Ishikawa (cell line): ENCODE results near the gene ASB2.

Experiments used
- CEBPB ChIP-seq: IDR thresholded peaks from 2 replicates; pipeline ENCODE4 v1.6.1; 2012
- EP300 ChIP-seq: IDR thresholded peaks from 2 replicates; pipeline ENCODE4 v1.6.1; 2012; ENCODE audit warnings: borderline replicate concordance
- MAX ChIP-seq: IDR thresholded peaks from 2 replicates; pipeline ENCODE4 v1.6.1; 2012
- TAF1 ChIP-seq: IDR thresholded peaks from 2 replicates; pipeline ENCODE4 v1.6.1; 2012; ENCODE audit warnings: low read depth, mild to moderate bottlenecking
- TEAD4 ChIP-seq: IDR thresholded peaks from 2 replicates; pipeline ENCODE4 v1.6.1; 2012
- USF1 ChIP-seq: IDR thresholded peaks from 2 replicates; pipeline ENCODE4 v1.6.1; 2012
- YY1 ChIP-seq: IDR thresholded peaks from 2 replicates; pipeline ENCODE4 v1.6.1; 2012; ENCODE audit warnings: low read depth
- TF ChIP-seq, protein P1 (sequence below): IDR thresholded peaks from 2 replicates; pipeline ENCODE4 v1.6.1; 2012; ENCODE audit warnings: low read depth, mild to moderate bottlenecking

GRCh38 chr14:94005324-94006073 lies 29.1 kb upstream of the ASB2 start:
- TF ChIP-seq CEBPB (no peak), TAF1 (no peak), YY1 (no peak), MAX (no peak), EP300 (no peak), USF1 (no peak), TEAD4 (no peak)
- TF ChIP-seq, protein P1, sequence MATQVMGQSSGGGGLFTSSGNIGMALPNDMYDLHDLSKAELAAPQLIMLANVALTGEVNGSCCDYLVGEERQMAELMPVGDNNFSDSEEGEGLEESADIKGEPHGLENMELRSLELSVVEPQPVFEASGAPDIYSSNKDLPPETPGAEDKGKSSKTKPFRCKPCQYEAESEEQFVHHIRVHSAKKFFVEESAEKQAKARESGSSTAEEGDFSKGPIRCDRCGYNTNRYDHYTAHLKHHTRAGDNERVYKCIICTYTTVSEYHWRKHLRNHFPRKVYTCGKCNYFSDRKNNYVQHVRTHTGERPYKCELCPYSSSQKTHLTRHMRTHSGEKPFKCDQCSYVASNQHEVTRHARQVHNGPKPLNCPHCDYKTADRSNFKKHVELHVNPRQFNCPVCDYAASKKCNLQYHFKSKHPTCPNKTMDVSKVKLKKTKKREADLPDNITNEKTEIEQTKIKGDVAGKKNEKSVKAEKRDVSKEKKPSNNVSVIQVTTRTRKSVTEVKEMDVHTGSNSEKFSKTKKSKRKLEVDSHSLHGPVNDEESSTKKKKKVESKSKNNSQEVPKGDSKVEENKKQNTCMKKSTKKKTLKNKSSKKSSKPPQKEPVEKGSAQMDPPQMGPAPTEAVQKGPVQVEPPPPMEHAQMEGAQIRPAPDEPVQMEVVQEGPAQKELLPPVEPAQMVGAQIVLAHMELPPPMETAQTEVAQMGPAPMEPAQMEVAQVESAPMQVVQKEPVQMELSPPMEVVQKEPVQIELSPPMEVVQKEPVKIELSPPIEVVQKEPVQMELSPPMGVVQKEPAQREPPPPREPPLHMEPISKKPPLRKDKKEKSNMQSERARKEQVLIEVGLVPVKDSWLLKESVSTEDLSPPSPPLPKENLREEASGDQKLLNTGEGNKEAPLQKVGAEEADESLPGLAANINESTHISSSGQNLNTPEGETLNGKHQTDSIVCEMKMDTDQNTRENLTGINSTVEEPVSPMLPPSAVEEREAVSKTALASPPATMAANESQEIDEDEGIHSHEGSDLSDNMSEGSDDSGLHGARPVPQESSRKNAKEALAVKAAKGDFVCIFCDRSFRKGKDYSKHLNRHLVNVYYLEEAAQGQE: no peak
